HFF-Myc (cell line): Measurements from ENCODE around the gene CCDC157.

Experiments
- DNase-seq: peaks from one replicate; pipeline ENCODE4 v3.0.0-alpha.2; 2011; ENCODE audit warnings: low read depth; ENCODE audit errors: extremely low read depth
- H3K4me3 ChIP-seq: replicated peaks from 2 replicates; pipeline ENCODE4 v1.5.1; 2011; ENCODE audit warnings: low read depth, mild to moderate bottlenecking, control low read depth, low read length
- CTCF ChIP-seq: IDR thresholded peaks from 2 replicates; pipeline ENCODE4 v1.5.1; 2012; ENCODE audit warnings: mild to moderate bottlenecking, low read depth, low read length, control low read depth; ENCODE audit errors: missing control alignments

Gene CCDC157

GRCh38 chr22:30320021-30320556, 36.7 kb upstream of the CCDC157 start:
- DNase-seq = no peak
- no peak for TF ChIP-seq CTCF
- H3K4me3 ChIP-seq = no peak overlapping the region

DNA sequence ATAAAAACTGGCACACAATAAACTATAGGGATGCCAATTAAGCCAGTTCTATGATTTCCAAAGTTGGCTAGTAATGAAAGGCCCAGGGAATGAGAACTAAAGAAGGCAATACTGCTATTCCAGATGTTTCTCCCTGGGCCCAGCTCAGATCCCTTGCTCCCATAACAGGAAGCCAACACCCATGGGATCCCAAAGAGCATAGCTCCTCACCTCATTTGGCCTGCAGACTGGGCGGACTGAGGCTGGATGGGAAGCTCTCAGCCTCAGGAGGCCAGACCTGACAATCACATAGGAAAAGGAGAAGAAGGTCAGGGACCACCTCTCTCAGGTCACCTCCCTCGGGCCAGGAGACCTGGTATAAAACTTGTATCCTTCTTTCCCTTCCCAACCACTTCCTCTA, 35.3 kb upstream of the CCDC157 start:
- DNase-seq = no peak
- no peak for TF ChIP-seq CTCF

DNA sequence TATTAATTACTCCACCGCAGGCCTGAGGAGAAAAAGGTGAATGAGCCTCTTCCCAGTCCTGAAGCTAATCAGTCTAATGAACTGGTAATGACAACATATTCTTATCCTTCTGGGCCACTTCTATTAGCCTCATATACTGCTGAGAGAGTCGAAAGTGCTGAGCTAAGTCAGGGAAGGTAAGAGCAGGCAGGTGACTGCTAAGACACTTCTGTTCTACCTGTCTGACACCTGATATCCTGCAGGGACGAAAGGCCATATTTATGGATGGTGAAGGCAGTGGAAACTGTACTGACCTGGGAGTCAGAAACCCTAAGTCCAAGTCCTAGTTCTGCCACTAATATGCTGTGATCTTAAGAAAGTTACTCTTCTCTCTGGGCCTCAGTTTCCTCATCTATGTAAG, 33.6 kb upstream of the CCDC157 start:
- H3K4me3 ChIP-seq = no peak overlapping the region
- no peak for TF ChIP-seq CTCF
- no peak for DNase-seq

More for the DNA sequence above, 35.3 kb upstream of the CCDC157 start:
- no peak overlapping the region for H3K4me3 ChIP-seq

GRCh38 chr22:30324014-30324730, 32.6 kb upstream of the CCDC157 start:
- no peak overlapping the region for H3K4me3 ChIP-seq
- DNase-seq = no peak
- TF ChIP-seq CTCF = no peak

GRCh38 chr22:30325065-30325720, 31.6 kb upstream of the CCDC157 start:
- H3K4me3 ChIP-seq = peak overlapping the region; percentile 49
- no peak for DNase-seq
- no peak for TF ChIP-seq CTCF

DNA sequence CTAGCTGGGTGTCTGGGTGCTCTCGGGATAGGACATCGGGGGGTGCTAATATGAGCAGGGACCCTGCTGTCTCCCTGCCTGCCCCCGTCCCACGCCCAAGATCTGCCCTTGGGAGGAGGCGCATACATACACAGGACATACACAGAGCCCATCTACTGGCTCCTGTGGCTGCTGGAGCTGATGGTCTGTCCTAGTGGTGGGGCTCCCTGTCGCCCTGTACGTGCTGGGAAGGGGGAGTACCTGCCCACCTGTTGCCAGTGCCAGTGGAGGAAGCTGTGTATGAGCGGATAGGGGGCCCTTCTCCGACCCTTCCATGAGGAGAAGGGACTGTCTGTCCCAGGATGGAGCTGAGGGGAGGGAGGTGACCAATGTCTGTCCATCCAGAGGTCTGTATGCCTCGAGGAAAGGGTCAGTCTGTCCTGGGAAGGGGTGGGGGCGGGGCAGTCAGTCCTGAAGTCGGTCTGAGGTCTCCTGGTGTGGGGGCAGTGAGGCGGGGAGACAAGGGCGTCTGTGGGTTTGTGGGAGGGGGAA, 31.0 kb upstream of the CCDC157 start:
- TF ChIP-seq CTCF = no peak
- DNase-seq = no peak

More for the DNA sequence above, 31.0 kb upstream of the CCDC157 start:
- peak overlapping the region; percentile 49 for H3K4me3 ChIP-seq
